Sigmoid colon (tissue), 7 donors: ENCODE measurements around the gene MYL10. TPM values are rescaled to one million over a fixed set of nuclear protein-coding genes. Genes with fewer than 3 reads are reported as not detected.

Source experiments
- DNase-seq: peaks from one replicate; pipeline ENCODE4 v3.0.0-alpha.2; 2019
- H3K27ac ChIP-seq, 4 donors: fragments of 200-600 bp; sonication (generic); one replicate each; pipeline ENCODE4 v1.5.1; 2016 to 2019; ENCODE audit warnings: mild to moderate bottlenecking in 1 of 4
- H3K27me3 ChIP-seq, 3 donors: fragments of 200-600 bp; sonication (generic); one replicate each; pipeline ENCODE4 v1.5.1; 2019; ENCODE audit warnings: mild to moderate bottlenecking in 1 of 3
- H3K36me3 ChIP-seq, 4 donors: fragments of 200-600 bp; sonication (generic); one replicate each; pipeline ENCODE4 v1.5.1; 2016 to 2019
- H3K4me1 ChIP-seq, 4 donors: fragments of 200-600 bp; sonication (generic); one replicate each; pipeline ENCODE4 v1.5.1; 2017 to 2019
- H3K4me3 ChIP-seq, 4 donors: fragments of 200-600 bp; sonication (generic); one replicate each; pipeline ENCODE4 v1.5.1; 2017 to 2019; ENCODE audit warnings: mild to moderate bottlenecking in 2 of 4, moderate library complexity in 1 of 4
- H3K9me3 ChIP-seq, 4 donors: fragments of 200-600 bp in 3 of 4; sonication (generic) in 3 of 4; one replicate each; pipeline versions ENCODE4 v1.5.1 to v1.6.1; 2013 to 2019
- CTCF ChIP-seq, 4 experiments: fragments of 450-650 bp in 3 of 4; fragments of 200-600 bp in 1 of 4; IDR thresholded peaks; one replicate each; pipeline ENCODE4 v1.5.1; 2016 to 2019; ENCODE audit warnings: antibody characterized with exemption in 4 of 4, mild to moderate bottlenecking in 3 of 4, moderate library complexity in 2 of 4
- EP300 ChIP-seq, 4 donors: sonication (generic); formaldehyde crosslinking; IDR thresholded peaks; one replicate each; pipeline ENCODE4 v1.6.1; 2017; ENCODE audit warnings: antibody characterized with exemption in 4 of 4
- POLR2A ChIP-seq, 2 donors: fragments of 450-650 bp; IDR thresholded peaks; one replicate each; pipeline ENCODE4 v1.6.1; 2016; ENCODE audit warnings: antibody characterized with exemption in 2 of 2, mild to moderate bottlenecking in 2 of 2, moderate library complexity in 2 of 2
- POLR2AphosphoS5 ChIP-seq, 4 donors: sonication (generic); formaldehyde crosslinking; IDR thresholded peaks; one replicate each; pipeline ENCODE4 v1.6.1; 2017; ENCODE audit warnings: antibody characterized with exemption in 4 of 4
- WGBS, 2 donors: extraction: QIAGEN DNeasy Blood & Tissue Kit; methylation state at CpG; one replicate each; pipeline ENCODE4 v1.1.7; 2013; 5-methylcytosine and 5-hydroxymethylcytosine counted together
- intact Hi-C: fragments of 100-400 bp; cut with DNase I; formaldehyde crosslinking; loops from one replicate; pipeline ENCODE4 v1.15.1; 2023
- polyA plus RNA-seq, 3 donors: library from polyadenylated mRNA; stranded (reverse); fragments of 200-250 nt; gene quantifications; one replicate each; pipeline ENCODE4 v1.2.3, GENCODE V29; 2013
- total RNA-seq, 4 donors: library from RNA; depleted of rRNA; stranded (reverse); fragments of >200 nt; gene quantifications; one replicate each; pipeline ENCODE4 v1.1.0, GENCODE V29; 2016
- donor health status: healthy with polysubstance abuse.
- donor health status: Bipolar disorder and iron deficiency.
- donor health status: healthy.

MYL10 gene
- total and polyA plus RNA-seq, 7 donors: not detected

GRCh38 chr7:101595766-101596537 is 33.1 kb downstream of the MYL10 start:
- Histone ChIP-seq H3K9me3 (no peaks in the 10 kb centered on the region), H3K36me3 (no peaks in the 10 kb centered on the region), H3K27me3 (no peaks in the 10 kb centered on the region), H3K27ac (no peak overlapping the region), H3K4me1 (no peaks in the 10 kb centered on the region), H3K4me3 (no peak overlapping the region)
- no peak for TF ChIP-seq POLR2A (IDR thresholded peaks at IDR 0.05)
- no peak for TF ChIP-seq EP300 (IDR thresholded peaks at IDR 0.05)
- no peak for TF ChIP-seq CTCF (IDR thresholded peaks at IDR 0.05)
- TF ChIP-seq POLR2AphosphoS5 (IDR thresholded peaks at IDR 0.05): no peak
- WGBS, 2 donors: 93 to 94% methylated on average over 4 of the region's 4 CpGs
- DNase-seq: no peak
- intact Hi-C loops: no loop called here

GRCh38 chr7:101595246-101595645 is 33.9 kb downstream of the MYL10 start:
- H3K4me3 ChIP-seq: no peak overlapping the region
- H3K27me3 ChIP-seq: no peaks in the 10 kb centered on the region
- no peaks in the 10 kb centered on the region for H3K9me3 ChIP-seq
- WGBS, 2 donors: 89 to 97% methylated on average over 1 of the region's 1 CpG
- no peaks in the 10 kb centered on the region for H3K4me1 ChIP-seq
- no peak overlapping the region for H3K27ac ChIP-seq
- intact Hi-C loops: no loop called here
- no peak for TF ChIP-seq CTCF (IDR thresholded peaks at IDR 0.05)
- no peak for TF ChIP-seq POLR2A (IDR thresholded peaks at IDR 0.05)
- TF ChIP-seq EP300 (IDR thresholded peaks at IDR 0.05): no peak
- no peak for TF ChIP-seq POLR2AphosphoS5 (IDR thresholded peaks at IDR 0.05)
- DNase-seq: no peak
- no peaks in the 10 kb centered on the region for H3K36me3 ChIP-seq

GRCh38 chr7:101594790-101595189 is 34.3 kb downstream of the MYL10 start:
- no peak overlapping the region for H3K27ac ChIP-seq
- DNase-seq: no peak
- intact Hi-C loops: no loop called here
- H3K27me3 ChIP-seq: no peaks in the 10 kb centered on the region
- no peaks in the 10 kb centered on the region for H3K4me1 ChIP-seq
- WGBS, 2 donors: 90 to 94% methylated on average over 3 of the region's 3 CpGs
- TF ChIP-seq EP300 (IDR thresholded peaks at IDR 0.05) (no peak), CTCF (IDR thresholded peaks at IDR 0.05) (no peak), POLR2AphosphoS5 (IDR thresholded peaks at IDR 0.05) (no peak), POLR2A (IDR thresholded peaks at IDR 0.05) (no peak)
- H3K4me3 ChIP-seq: no peak overlapping the region
- H3K36me3 ChIP-seq: no peaks in the 10 kb centered on the region
- no peaks in the 10 kb centered on the region for H3K9me3 ChIP-seq

- no peak for TF ChIP-seq POLR2AphosphoS5 (IDR thresholded peaks at IDR 0.05)
- no peak for TF ChIP-seq POLR2A (IDR thresholded peaks at IDR 0.05)
- no peak for TF ChIP-seq EP300 (IDR thresholded peaks at IDR 0.05)
- no peak for TF ChIP-seq CTCF (IDR thresholded peaks at IDR 0.05)
- Histone ChIP-seq H3K27ac (no peak overlapping the region), H3K9me3 (no peaks in the 10 kb centered on the region), H3K4me3 (no peak overlapping the region), H3K4me1 (no peaks in the 10 kb centered on the region), H3K27me3 (no peaks in the 10 kb centered on the region), H3K36me3 (no peaks in the 10 kb centered on the region)
- 91% methylated on average over 6 of the region's 6 CpGs for WGBS, 2 donors
- no peak for DNase-seq
- intact Hi-C loops: no loop called here
Observed at GRCh38 chr7:101593556-101593955, 35.5 kb downstream of the MYL10 start.

GRCh38 chr7:101591504-101591903 is 37.6 kb downstream of the MYL10 start:
- no peak overlapping the region for H3K27ac ChIP-seq
- no peak overlapping the region for H3K4me3 ChIP-seq
- no peaks in the 10 kb centered on the region for H3K9me3 ChIP-seq
- DNase-seq: no peak
- no peaks in the 10 kb centered on the region for H3K4me1 ChIP-seq
- TF ChIP-seq EP300 (IDR thresholded peaks at IDR 0.05) (no peak), CTCF (IDR thresholded peaks at IDR 0.05) (no peak), POLR2A (IDR thresholded peaks at IDR 0.05) (no peak), POLR2AphosphoS5 (IDR thresholded peaks at IDR 0.05) (no peak)
- H3K27me3 ChIP-seq: no peaks in the 10 kb centered on the region
- H3K36me3 ChIP-seq: no peaks in the 10 kb centered on the region
- 88 to 96% methylated on average over 2 of the region's 2 CpGs for WGBS, 2 donors
- intact Hi-C loops: no loop called here
